NCI-H1092 (cell line): Measurements from ENCODE around the gene SPEM1.
A peak's percentile ranks its signal among the peaks of the same experiment; 100 is the strongest.

Experiments
- DNase-seq: peaks from one replicate; lab custom pipeline; 2025; lab: John Stamatoyannopoulos, UW

SPEM1 gene

GRCh38 chr17:7398612-7399011 lies 21.5 kb upstream of the SPEM1 start:
- no peak for DNase-seq

- DNase-seq: no peak
These were observed 16.9 kb upstream of the SPEM1 start for GRCh38 chr17:7403043-7403726.

GRCh38 chr17:7403727-7403976 lies 16.5 kb upstream of the SPEM1 start:
- DNase-seq: peak; percentile 49

- DNase-seq: peak; percentile 95
These were observed 16.0 kb upstream of the SPEM1 start, which contains the start of gene TMEM256 for GRCh38 chr17:7403977-7404736. Gene TMEM256 (minus strand): TSS chr17:7404097. CDS start chr17:7404084, 13 bp downstream.

GRCh38 chr17:7404737-7405349 lies 15.3 kb upstream of the SPEM1 start:
- DNase-seq: peak; percentile 51

- no peak for DNase-seq
These were observed 14.5 kb upstream of the SPEM1 start for GRCh38 chr17:7405350-7406234.

GRCh38 chr17:7406235-7406825 lies 13.8 kb upstream of the SPEM1 start:
- DNase-seq: no peak

- DNase-seq: no peak
These were observed 13.0 kb upstream of the SPEM1 start for GRCh38 chr17:7407082-7407481.

- DNase-seq: no peak
These were observed 12.5 kb upstream of the SPEM1 start, which contains the start of gene NLGN2 for GRCh38 chr17:7407485-7408251. Gene NLGN2 (plus strand): TSS chr17:7407845. CDS start chr17:7408256, 411 bp downstream.

GRCh38 chr17:7408252-7408727 lies 11.8 kb upstream of the SPEM1 start:
- DNase-seq: no peak

- no peak for DNase-seq
These were observed 11.3 kb upstream of the SPEM1 start for GRCh38 chr17:7408863-7409262.

GRCh38 chr17:7409716-7410115 lies 10.4 kb upstream of the SPEM1 start:
- DNase-seq: no peak

GRCh38 chr17:7410634-7411426 lies 9.3 kb upstream of the SPEM1 start:
- no peak for DNase-seq

- DNase-seq: no peak
These were observed 8.7 kb upstream of the SPEM1 start for GRCh38 chr17:7411427-7411750.

GRCh38 chr17:7413346-7413985 lies 6.7 kb upstream of the SPEM1 start:
- DNase-seq: no peak

GRCh38 chr17:7414837-7415236 lies 5.3 kb upstream of the SPEM1 start:
- no peak for DNase-seq

GRCh38 chr17:7415784-7416183 lies 4.3 kb upstream of the SPEM1 start:
- DNase-seq: no peak

- DNase-seq: no peak
These were observed 3.8 kb upstream of the SPEM1 start for GRCh38 chr17:7416323-7416722.

- no peak for DNase-seq
These were observed 3.0 kb upstream of the SPEM1 start for GRCh38 chr17:7417056-7417655.
